Activated T-helper 2 cell treated with anti-CD3 and anti-CD28 coated beads, Interferon-gamma antibody, Interleukin-2, Interleukin-4, amounts not matched to agents 10 μg/mL and 5 μg/mL and 100 μg/mL, durations not matched to agents 14 hours and 24 hours and 36 hours (primary cell): ENCODE results near the gene RECQL5. TPM values are rescaled to one million over a fixed set of nuclear protein-coding genes. Genes with fewer than 3 reads are reported as not detected.

Source experiments
- DNase-seq: peaks from one replicate; pipeline ENCODE4 v3.0.0; 2021; ENCODE audit warnings: low spot score
- H3K27ac Mint-ChIP-seq: one replicate; pipeline ENCODE4 v1.8.0; 2021; ENCODE audit warnings: mixed read lengths
- H3K27me3 Mint-ChIP-seq: one replicate; pipeline ENCODE4 v1.8.0; 2021; ENCODE audit warnings: low read depth, mixed read lengths
- H3K36me3 Mint-ChIP-seq: one replicate; pipeline ENCODE4 v1.8.0; 2021; ENCODE audit warnings: low read depth, mixed read lengths
- H3K4me1 Mint-ChIP-seq: one replicate; pipeline ENCODE4 v1.8.0; 2021; ENCODE audit warnings: low read depth, mixed read lengths
- H3K4me3 Mint-ChIP-seq: one replicate; pipeline ENCODE4 v1.8.0; 2021; ENCODE audit warnings: low read depth, mild to moderate bottlenecking, moderate library complexity, mixed read lengths
- H3K9me3 Mint-ChIP-seq: one replicate; pipeline ENCODE4 v1.8.0; 2021; ENCODE audit warnings: mixed read lengths
- intact Hi-C: fragments of 100-400 bp; cut with micrococcal nuclease; formaldehyde crosslinking; loops from one replicate; pipeline ENCODE4 v1.15.1; 2023
- total RNA-seq: library from RNA; stranded (reverse); gene quantifications from 2 replicates; pipeline ENCODE4 v1.2.3, GENCODE V29; 2022

RECQL5 gene
- total RNA-seq, 1 donor from 2014 or later, result 33.3 TPM

GRCh38 chr17:75681289-75681688, 14.3 kb upstream of the RECQL5 start:
- intact Hi-C loops, result no loop called here
- Mint-ChIP-seq H3K27me3 (no peaks in the 10 kb centered on the region), H3K9me3 (no peaks in the 10 kb centered on the region), H3K36me3 (peaks cover 31% of the 10 kb centered on the region), H3K4me1 (peaks cover 11% of the 10 kb centered on the region), H3K4me3 (no peak overlapping the region), H3K27ac (no peak overlapping the region)
- no peak for DNase-seq

- Mint-ChIP-seq H3K27me3 (no peaks in the 10 kb centered on the region), H3K9me3 (no peaks in the 10 kb centered on the region), H3K4me1 (peaks cover 11% of the 10 kb centered on the region), H3K27ac (no peak overlapping the region), H3K36me3 (peaks cover 28% of the 10 kb centered on the region), H3K4me3 (no peak overlapping the region)
- DNase-seq, result no peak
- intact Hi-C loops, result no loop called here
Measured at GRCh38 chr17:75680431-75680830, 13.5 kb upstream of the RECQL5 start.

- intact Hi-C loops, result no loop called here
- Mint-ChIP-seq H3K4me1 (peaks cover 13% of the 10 kb centered on the region), H3K9me3 (no peaks in the 10 kb centered on the region), H3K27ac (no peak overlapping the region), H3K36me3 (peaks cover 31% of the 10 kb centered on the region), H3K4me3 (no peak overlapping the region), H3K27me3 (no peaks in the 10 kb centered on the region)
- no peak for DNase-seq
Measured at GRCh38 chr17:75679706-75680211, 12.8 kb upstream of the RECQL5 start.

GRCh38 chr17:75676461-75676860, 9.5 kb upstream of the RECQL5 start:
- intact Hi-C loops, result no loop called here
- Mint-ChIP-seq H3K27me3 (no peaks in the 10 kb centered on the region), H3K4me1 (peaks cover 5% of the 10 kb centered on the region), H3K9me3 (no peaks in the 10 kb centered on the region), H3K4me3 (no peak overlapping the region), H3K36me3 (peaks cover 42% of the 10 kb centered on the region), H3K27ac (no peak overlapping the region)
- no peak for DNase-seq

GRCh38 chr17:75673487-75673886, 6.5 kb upstream of the RECQL5 start:
- Mint-ChIP-seq H3K4me1 (peaks cover 12% of the 10 kb centered on the region), H3K36me3 (peaks cover 45% of the 10 kb centered on the region), H3K27me3 (no peaks in the 10 kb centered on the region), H3K27ac (no peak overlapping the region), H3K9me3 (no peaks in the 10 kb centered on the region), H3K4me3 (no peak overlapping the region)
- DNase-seq, result no peak
- intact Hi-C loops, result no loop called here

- Mint-ChIP-seq H3K9me3 (no peaks in the 10 kb centered on the region), H3K4me3 (no peak overlapping the region), H3K27me3 (no peaks in the 10 kb centered on the region), H3K4me1 (peaks cover 16% of the 10 kb centered on the region), H3K36me3 (peaks cover 47% of the 10 kb centered on the region), H3K27ac (no peak overlapping the region)
- DNase-seq, result no peak
- intact Hi-C loops, result no loop called here
Measured at GRCh38 chr17:75672011-75672410, 5.1 kb upstream of the RECQL5 start.

GRCh38 chr17:75670868-75671267, 3.9 kb upstream of the RECQL5 start:
- intact Hi-C loops, result no loop called here
- H3K4me3 Mint-ChIP-seq, result no peak overlapping the region
- no peak overlapping the region for H3K27ac Mint-ChIP-seq
- H3K4me1 Mint-ChIP-seq, result peaks cover 20% of the 10 kb centered on the region
- H3K36me3 Mint-ChIP-seq, result peaks cover 47% of the 10 kb centered on the region
- H3K27me3 Mint-ChIP-seq, result no peaks in the 10 kb centered on the region
- DNase-seq, result no peak
- H3K9me3 Mint-ChIP-seq, result no peaks in the 10 kb centered on the region

GRCh38 chr17:75668489-75668888, 1.5 kb upstream of the RECQL5 start:
- DNase-seq, result no peak
- Mint-ChIP-seq H3K4me1 (peaks cover 20% of the 10 kb centered on the region), H3K27ac (no peak overlapping the region), H3K27me3 (no peaks in the 10 kb centered on the region), H3K9me3 (no peaks in the 10 kb centered on the region), H3K4me3 (no peak overlapping the region), H3K36me3 (peaks cover 43% of the 10 kb centered on the region)
- intact Hi-C loops, result loop anchor here (5.0 to 10.0 kb wide), 2 partner anchors 151 to 394 kb away; partner anchors contain the start of genes CASKIN2, MIF4GD and TSEN54

- Mint-ChIP-seq H3K27ac (no peak overlapping the region), H3K36me3 (peaks cover 39% of the 10 kb centered on the region), H3K9me3 (no peaks in the 10 kb centered on the region), H3K4me1 (peaks cover 20% of the 10 kb centered on the region), H3K4me3 (no peak overlapping the region), H3K27me3 (no peaks in the 10 kb centered on the region)
- DNase-seq, result no peak
- intact Hi-C loops, result loop anchor here (5.0 to 10.0 kb wide), 2 partner anchors 151 to 393 kb away; partner anchors contain the start of genes CASKIN2, MIF4GD and TSEN54
Measured at GRCh38 chr17:75667825-75668224, 871 bp upstream of the RECQL5 start.

- Mint-ChIP-seq H3K4me1 (peaks cover 20% of the 10 kb centered on the region), H3K27ac (peak overlapping the region; percentile 38), H3K9me3 (no peaks in the 10 kb centered on the region), H3K27me3 (no peaks in the 10 kb centered on the region), H3K36me3 (peaks cover 28% of the 10 kb centered on the region), H3K4me3 (peak overlapping the region; percentile 73)
- no peak for DNase-seq
- intact Hi-C loops, result loop anchor here (5.0 to 10.0 kb wide), 2 partner anchors 149 to 391 kb away; partner anchors contain the start of genes CASKIN2, MIF4GD and TSEN54
Measured at GRCh38 chr17:75665981-75666380, 973 bp downstream of the RECQL5 start.

GRCh38 chr17:75664099-75664549, 2.8 kb downstream of the RECQL5 start:
- peaks cover 15% of the 10 kb centered on the region for H3K4me1 Mint-ChIP-seq
- H3K9me3 Mint-ChIP-seq, result no peaks in the 10 kb centered on the region
- intact Hi-C loops, result loop anchor here (10.0 kb wide), 1 partner anchor 389 kb away; the partner anchor contains the start of gene MIF4GD
- no peak overlapping the region for H3K4me3 Mint-ChIP-seq
- H3K27ac Mint-ChIP-seq, result no peak overlapping the region
- no peak for DNase-seq
- no peaks in the 10 kb centered on the region for H3K27me3 Mint-ChIP-seq
- peaks cover 20% of the 10 kb centered on the region for H3K36me3 Mint-ChIP-seq

GRCh38 chr17:75662511-75662910, 4.4 kb downstream of the RECQL5 start:
- Mint-ChIP-seq H3K9me3 (no peaks in the 10 kb centered on the region), H3K36me3 (peaks cover 10% of the 10 kb centered on the region), H3K4me1 (peaks cover 8% of the 10 kb centered on the region), H3K27me3 (no peaks in the 10 kb centered on the region), H3K27ac (no peak overlapping the region), H3K4me3 (no peak overlapping the region)
- DNase-seq, result no peak
- intact Hi-C loops, result loop anchor here (10.0 kb wide), 1 partner anchor 388 kb away; the partner anchor contains the start of gene MIF4GD

GRCh38 chr17:75661531-75661930, 5.4 kb downstream of the RECQL5 start:
- Mint-ChIP-seq H3K27me3 (no peaks in the 10 kb centered on the region), H3K27ac (no peak overlapping the region), H3K9me3 (no peaks in the 10 kb centered on the region), H3K4me1 (peaks cover 8% of the 10 kb centered on the region), H3K4me3 (no peak overlapping the region), H3K36me3 (peaks cover 16% of the 10 kb centered on the region)
- no peak for DNase-seq
- intact Hi-C loops, result loop anchor here (10.0 kb wide), 1 partner anchor 387 kb away; the partner anchor contains the start of gene MIF4GD
